IMR-90 (cell line): ENCODE measurements around the gene ULK1. TPM values are rescaled to one million over a fixed set of nuclear protein-coding genes. Genes with fewer than 3 reads are reported as not detected.
A peak's percentile ranks its signal among the peaks of the same experiment; 100 is the strongest.

ENCODE experiments used
- ATAC-seq: fragments of 200-7000 bp; cut with Tn5 transposase; 2 replicates; pipeline ENCODE4 v1.9.1; 2020; ENCODE audit warnings: low read depth, mild to moderate bottlenecking, moderate library complexity
- BruUV-seq: library from RNA; stranded (reverse); fragments of 400-500 nt; replicated peaks from 2 replicates; lab custom pipeline; 2021; lab: Mats Ljungman, UMichigan
- CTCF ChIA-PET: fragments of 300-600 bp; formaldehyde crosslinking; extraction: SDS; loops from one replicate; lab custom pipeline; 2021; ENCODE audit warnings: antibody characterized with exemption; lab: Yijun Ruan, JAX
- POLR2A ChIA-PET: fragments of 300-600 bp; sonication (Branson Sonifier 250); formaldehyde crosslinking; loops from one replicate; lab custom pipeline; 2022; ENCODE audit warnings: antibody characterized with exemption; ENCODE audit not compliant: unreplicated experiment; lab: Charles Lee
- DNase-seq: peaks from one replicate; pipeline ENCODE4 v3.0.0; 2013
- H2AFZ ChIP-seq: replicated peaks from 2 replicates; pipeline ENCODE3; 2013; ENCODE audit warnings: low read length, mild to moderate bottlenecking; ENCODE audit not compliant: poor library complexity
- H2AK5ac ChIP-seq: 2 replicates; pipeline ENCODE4 v1.6.1; 2013; ENCODE audit warnings: low read depth, low read length, inconsistent platforms
- H2AK9ac ChIP-seq: replicated peaks from 2 replicates; pipeline ENCODE3; 2013; ENCODE audit warnings: mild to moderate bottlenecking, low read depth, low read length, moderate library complexity; ENCODE audit not compliant: poor library complexity
- H2BK120ac ChIP-seq: 2 replicates; pipeline ENCODE4 v1.6.1; 2013; ENCODE audit warnings: low read depth, low read length, inconsistent platforms
- H2BK15ac ChIP-seq: 3 replicates; pipeline ENCODE4 v1.6.1; 2013; ENCODE audit warnings: low read depth, low read length, inconsistent platforms
- H2BK20ac ChIP-seq: 2 replicates; pipeline ENCODE4 v1.6.1; 2013; ENCODE audit warnings: low read depth, mild to moderate bottlenecking, inconsistent platforms, low read length, moderate library complexity
- H2BK5ac ChIP-seq: 2 replicates; pipeline ENCODE4 v1.6.1; 2013; ENCODE audit warnings: mild to moderate bottlenecking, low read depth, low read length, inconsistent platforms; ENCODE audit not compliant: poor library complexity, severe bottlenecking
- H3K14ac ChIP-seq: replicated peaks from 2 replicates; pipeline ENCODE4 v1.6.1; 2013; ENCODE audit warnings: low read depth, low read length, inconsistent platforms
- H3K18ac ChIP-seq: 2 replicates; pipeline ENCODE4 v1.6.1; 2013; ENCODE audit warnings: low read depth, low read length, control low read depth
- H3K23ac ChIP-seq: 2 replicates; pipeline ENCODE4 v1.6.1; 2013; ENCODE audit warnings: low read depth, low read length, inconsistent platforms
- H3K27ac ChIP-seq: 2 replicates; pipeline ENCODE4 v1.5.1; 2013; ENCODE audit warnings: mild to moderate bottlenecking, control low read depth, low read length; ENCODE audit not compliant: insufficient read depth
- H3K27me3 ChIP-seq: 2 replicates; pipeline ENCODE4 v1.6.1; 2013; ENCODE audit warnings: low read length; ENCODE audit not compliant: control insufficient read depth, insufficient read depth
- H3K36me3 ChIP-seq: 2 replicates; pipeline ENCODE4 v1.6.1; 2013; ENCODE audit warnings: low read length, mixed read lengths; ENCODE audit not compliant: control insufficient read depth, insufficient read depth
- H3K4ac ChIP-seq: 2 replicates; pipeline ENCODE4 v1.6.1; 2013; ENCODE audit warnings: low read depth, low read length, inconsistent platforms
- H3K4me1 ChIP-seq: 2 replicates; pipeline ENCODE4 v1.6.1; 2013; ENCODE audit warnings: low read length, mixed read lengths; ENCODE audit not compliant: control insufficient read depth, insufficient read depth
- H3K4me2 ChIP-seq: 2 replicates; pipeline ENCODE4 v1.6.1; 2013; ENCODE audit warnings: low read depth, mild to moderate bottlenecking, control low read depth, low read length, moderate library complexity
- H3K4me3 ChIP-seq: 2 replicates; pipeline ENCODE4 v1.5.1; 2013; ENCODE audit warnings: low read depth, mild to moderate bottlenecking, control low read depth, low read length, moderate library complexity; ENCODE audit not compliant: insufficient read depth
- H3K56ac ChIP-seq: 2 replicates; pipeline ENCODE4 v1.6.1; 2013; ENCODE audit warnings: low read length, inconsistent platforms; ENCODE audit not compliant: insufficient read depth; ENCODE audit errors: extremely low read depth
- H3K79me1 ChIP-seq, 2 experiments: 2 replicates each; pipeline ENCODE4 v1.6.1; 2013; ENCODE audit warnings: low read length in 2 of 2, inconsistent platforms in 1 of 2, low read depth in 1 of 2
- H3K9ac ChIP-seq: 2 replicates; pipeline ENCODE4 v1.6.1; 2013; ENCODE audit warnings: low read depth, low read length, control low read depth
- H3K9me1 ChIP-seq: 2 replicates; pipeline ENCODE4 v1.6.1; 2013; ENCODE audit warnings: low read length, inconsistent platforms; ENCODE audit not compliant: insufficient read depth
- H3K9me3 ChIP-seq: 2 replicates; pipeline ENCODE4 v1.6.1; 2013; ENCODE audit warnings: low read length; ENCODE audit not compliant: control insufficient read depth, insufficient read depth
- H4K20me1 ChIP-seq: 2 replicates; pipeline ENCODE4 v1.6.1; 2013; ENCODE audit warnings: low read length, inconsistent platforms; ENCODE audit not compliant: insufficient read depth
- H4K5ac ChIP-seq: 2 replicates; pipeline ENCODE4 v1.6.1; 2013; ENCODE audit warnings: mild to moderate bottlenecking, low read depth, low read length, control low read depth
- H4K8ac ChIP-seq, 2 experiments: 2 replicates each; pipeline ENCODE4 v1.6.1; 2013; ENCODE audit warnings: low read depth in 2 of 2, low read length in 2 of 2, control low read depth in 1 of 2, inconsistent platforms in 1 of 2
- H4K91ac ChIP-seq: 2 replicates; pipeline ENCODE4 v1.6.1; 2013; ENCODE audit warnings: low read depth, low read length, inconsistent platforms; ENCODE audit not compliant: insufficient read depth
- BHLHE40 ChIP-seq: fragments of 150-350 bp; IDR thresholded peaks from 2 replicates; pipeline ENCODE4 v1.6.1; 2016; ENCODE audit warnings: mild to moderate bottlenecking, low read depth, low read length
- CEBPB ChIP-seq: IDR thresholded peaks from 2 replicates; pipeline ENCODE4 v1.6.1; 2012; ENCODE audit warnings: low read depth, low read length, improper control_type of control experiment
- CHD1 ChIP-seq: IDR thresholded peaks from 2 replicates; pipeline ENCODE4 v1.6.1; 2012; ENCODE audit warnings: low read depth, low read length, improper control_type of control experiment
- FOS ChIP-seq: fragments of 150-350 bp; IDR thresholded peaks from 2 replicates; pipeline ENCODE4 v1.6.1; 2016; ENCODE audit warnings: low read depth, low read length
- MAFK ChIP-seq: IDR thresholded peaks from 2 replicates; pipeline ENCODE4 v1.6.1; 2012; ENCODE audit warnings: low read depth, low read length, improper control_type of control experiment
- MAZ ChIP-seq: IDR thresholded peaks from 2 replicates; pipeline ENCODE4 v1.6.1; 2012; ENCODE audit warnings: low read depth, mild to moderate bottlenecking, low read length, improper control_type of control experiment, moderate library complexity, borderline replicate concordance
- MXI1 ChIP-seq: IDR thresholded peaks from 2 replicates; pipeline ENCODE4 v1.6.1; 2012; ENCODE audit warnings: low read depth, mild to moderate bottlenecking, low read length, moderate library complexity, borderline replicate concordance
- RCOR1 ChIP-seq: IDR thresholded peaks from 2 replicates; pipeline ENCODE4 v1.6.1; 2012; ENCODE audit warnings: mild to moderate bottlenecking, low read length, improper control_type of control experiment; ENCODE audit not compliant: insufficient replicate concordance
- RFX5 ChIP-seq: IDR thresholded peaks from 2 replicates; pipeline ENCODE4 v1.8.0; 2012; ENCODE audit warnings: low read depth, mild to moderate bottlenecking, low read length, moderate library complexity
- SMC3 ChIP-seq: fragments of 150-350 bp; IDR thresholded peaks from 2 replicates; pipeline ENCODE4 v1.6.1; 2016; ENCODE audit warnings: low read depth, mild to moderate bottlenecking, antibody characterized with exemption, low read length, moderate library complexity
- WGBS, 2 experiments: methylation state at CpG; one replicate each; pipeline versions ENCODE4 v1.1.5 to v1.1.7; 2013; ENCODE audit warnings: missing lambda C conversion rate in 2 of 2; ENCODE audit not compliant: insufficient read length in 1 of 2; ENCODE audit errors: extremely low coverage in 2 of 2; 5-methylcytosine and 5-hydroxymethylcytosine counted together
- dilution Hi-C: fragments of 300-500 bp; cut with HindIII; formaldehyde crosslinking; loops from one replicate; pipeline ENCODE4 v1.14.3; 2018; ENCODE audit warnings: low sequenced_read_pairs; ENCODE audit not compliant: unreplicated experiment
- in situ Hi-C: fragments of 300-500 bp; cut with MboI; formaldehyde crosslinking; loops from 3 replicates; pipeline ENCODE4 v1.14.3; 2019; ENCODE audit warnings: low sequenced_read_pairs, inconsistent platforms, mixed read lengths
- intact Hi-C: fragments of 100-400 bp; cut with micrococcal nuclease; formaldehyde crosslinking; loops from 2 replicates; pipeline ENCODE4 v1.10.0; 2022
- polyA plus RNA-seq, 3 experiments: library from polyadenylated mRNA; depleted of rRNA; stranded (reverse); fragments of >200 nt; gene quantifications; 2 replicates each; pipeline ENCODE4 v1.2.3, GENCODE V29; 2012; ENCODE audit warnings: low replicate concordance in 1 of 3
- total RNA-seq: library from RNA; depleted of rRNA; stranded (reverse); fragments of >200 nt; gene quantifications from 2 replicates; pipeline ENCODE4 v1.2.3, GENCODE V29; 2012

ULK1 gene
- total and polyA plus RNA-seq, 2 of the 4 experiments (the other 2 are of a cell fraction) = 1.8 to 19.2 TPM

DNA sequence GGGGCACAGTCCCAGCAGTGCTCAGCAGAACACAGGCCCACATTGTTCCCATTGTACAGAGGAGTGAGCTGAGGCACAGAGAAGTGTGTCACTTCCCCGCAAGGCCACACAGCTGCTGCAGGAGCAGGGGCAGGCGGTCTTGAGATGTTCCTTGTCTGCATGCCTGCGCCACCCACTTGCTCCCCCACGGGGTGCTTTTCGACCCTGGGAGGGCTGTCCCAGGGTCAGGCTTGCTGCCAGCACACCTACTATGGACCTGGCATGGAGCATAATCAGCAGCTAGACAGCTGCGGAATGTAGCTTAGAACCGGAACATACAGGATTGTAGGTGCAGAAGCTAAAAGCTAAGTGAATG is 47.5 kb downstream of the ULK1 start:
- H2AK9ac ChIP-seq = peak overlapping the region; percentile 34
- no peak overlapping the region for H4K5ac ChIP-seq
- peaks cover 35% of the 10 kb centered on the region for H3K36me3 ChIP-seq
- H3K9ac ChIP-seq = no peak overlapping the region
- no peak overlapping the region for H2BK20ac ChIP-seq
- no peak for TF ChIP-seq BHLHE40
- no peak for TF ChIP-seq MXI1
- no peak for TF ChIP-seq MAFK
- TF ChIP-seq CHD1 = no peak
- TF ChIP-seq CEBPB = no peak
- no peak for TF ChIP-seq RFX5
- TF ChIP-seq SMC3 = no peak
- no peak for TF ChIP-seq MAZ
- TF ChIP-seq FOS = no peak
- TF ChIP-seq RCOR1 = no peak
- intact Hi-C loops = no loop called here
- in situ Hi-C loops = no loop called here
- dilution Hi-C loops = no loop called here
- no peak overlapping the region for H3K14ac ChIP-seq
- no peak overlapping the region for H2BK5ac ChIP-seq
- H3K56ac ChIP-seq = no peak overlapping the region
- no peak overlapping the region for H3K4me3 ChIP-seq
- no peak overlapping the region for H3K18ac ChIP-seq
- peaks cover 4% of the 10 kb centered on the region; the same call in 1 of the 2 replicates for H3K9me1 ChIP-seq
- H2BK120ac ChIP-seq = no peak overlapping the region
- H4K8ac ChIP-seq = no peak overlapping the region
- H2AK5ac ChIP-seq = no peak overlapping the region
- no peak overlapping the region for H2BK15ac ChIP-seq
- no peak overlapping the region for H3K4me2 ChIP-seq
- H3K23ac ChIP-seq = no peak overlapping the region
- ATAC-seq (no peak), DNase-seq (no peak)
- ChIA-PET POLR2A (no interaction called here), CTCF (no interaction called here)
- no peak overlapping the region for H3K27ac ChIP-seq
- H3K27me3 ChIP-seq = no peaks in the 10 kb centered on the region
- no peaks in the 10 kb centered on the region for H3K9me3 ChIP-seq
- H4K91ac ChIP-seq = no peak overlapping the region
- BruUV-seq = no TSS peak
- 100% methylated on average over 7 of the region's 7 CpGs; no CpG with 5 or more reads in 1 of the 2 experiments for WGBS, 2 experiments
- H3K4ac ChIP-seq = no peak overlapping the region
- peaks cover 0 to 7% of the 10 kb centered on the region in 2 experiments; a peak in 1 of 4 replicates for H3K79me1 ChIP-seq
- H4K20me1 ChIP-seq = no peaks in the 10 kb centered on the region
- no peaks in the 10 kb centered on the region for H3K4me1 ChIP-seq
- H2AFZ ChIP-seq = no peak overlapping the region
